Thyroid gland (tissue), 4 donors: Measurements from ENCODE around the gene RGPD8. TPM values are rescaled to one million over a fixed set of nuclear protein-coding genes. Genes with fewer than 3 reads are reported as not detected.

ENCODE experiments used
- DNase-seq, 2 donors: peaks; one replicate each; pipeline ENCODE4 v3.0.0-alpha.2; 2019
- H3K27ac ChIP-seq, 3 donors: fragments of 200-600 bp; sonication (generic); 1 replicate in 2 of 3; 2 replicates in 1 of 3; pipeline ENCODE4 v1.5.1; 2016 to 2019; ENCODE audit warnings: mild to moderate bottlenecking in 1 of 3, moderate library complexity in 1 of 3
- H3K27me3 ChIP-seq: fragments of 200-600 bp; sonication (generic); one replicate; pipeline ENCODE4 v1.5.1; 2019
- H3K36me3 ChIP-seq, 2 donors: fragments of 200-600 bp; sonication (generic); one replicate each; pipeline ENCODE4 v1.5.1; 2016 to 2019
- H3K4me1 ChIP-seq, 2 donors: fragments of 200-600 bp; sonication (generic); one replicate each; pipeline ENCODE4 v1.5.1; 2017 to 2019
- H3K4me3 ChIP-seq, 3 donors: fragments of 200-600 bp; sonication (generic); replicated peaks in 1 of 3; 1 replicate in 2 of 3; 2 replicates in 1 of 3; pipeline ENCODE4 v1.5.1; 2016; ENCODE audit warnings: mild to moderate bottlenecking in 1 of 3
- H3K9me3 ChIP-seq: fragments of 200-600 bp; sonication (generic); one replicate; pipeline ENCODE4 v1.5.1; 2017
- CTCF ChIP-seq, 6 experiments: fragments of 200-600 bp in 3 of 6; fragments of 450-650 bp in 3 of 6; sonication (generic) in 3 of 6; IDR thresholded peaks; one replicate each; pipeline ENCODE4 v1.5.1; 2016 to 2019; ENCODE audit warnings: antibody characterized with exemption in 6 of 6, mild to moderate bottlenecking in 2 of 6, inconsistent platforms in 1 of 6, moderate library complexity in 1 of 6
- POLR2A ChIP-seq, 2 donors: fragments of 450-650 bp; IDR thresholded peaks; one replicate each; pipeline ENCODE4 v1.6.1; 2017; ENCODE audit warnings: antibody characterized with exemption in 2 of 2, mild to moderate bottlenecking in 2 of 2, moderate library complexity in 1 of 2
- whole genome bisulfite sequencing, 2 donors: methylation state at CpG; one replicate each; pipeline ENCODE4 v1.1.5; 2017; 5-methylcytosine and 5-hydroxymethylcytosine counted together
- intact Hi-C: fragments of 100-400 bp; cut with DNase I; formaldehyde crosslinking; loops from one replicate; pipeline ENCODE4 v1.15.1; 2023
- small RNA-seq: library from RNA; depleted of rRNA; stranded (forward); fragments of <200 nt; gene quantifications from one replicate; pipeline ENCODE3, GENCODE V24; 2016
- total RNA-seq, 4 donors: library from RNA; depleted of rRNA; stranded (reverse); fragments of >200 nt; gene quantifications; one replicate each; pipeline ENCODE4 v1.2.3, GENCODE V29; 2016

RGPD8 gene
- total RNA-seq, 4 donors from 2014 or later, result 32.2 to 55.5 (median 45.2) TPM

GRCh38 chr2:112339986-112340385, 93.5 kb downstream of the RGPD8 start:
- no peak for DNase-seq
- TF ChIP-seq POLR2A (IDR thresholded peaks at IDR 0.05), result no peak
- no peak for TF ChIP-seq CTCF (IDR thresholded peaks at IDR 0.05)
- WGBS, 2 donors, result 78 to 81% methylated on average over 2 of the region's 2 CpGs
- Histone ChIP-seq H3K4me1 (no peaks in the 10 kb centered on the region), H3K27ac (no peak overlapping the region), H3K27me3 (no peaks in the 10 kb centered on the region), H3K9me3 (no peaks in the 10 kb centered on the region), H3K4me3 (no peak overlapping the region), H3K36me3 (no peaks in the 10 kb centered on the region)
- intact Hi-C loops, result no loop called here

DNA sequence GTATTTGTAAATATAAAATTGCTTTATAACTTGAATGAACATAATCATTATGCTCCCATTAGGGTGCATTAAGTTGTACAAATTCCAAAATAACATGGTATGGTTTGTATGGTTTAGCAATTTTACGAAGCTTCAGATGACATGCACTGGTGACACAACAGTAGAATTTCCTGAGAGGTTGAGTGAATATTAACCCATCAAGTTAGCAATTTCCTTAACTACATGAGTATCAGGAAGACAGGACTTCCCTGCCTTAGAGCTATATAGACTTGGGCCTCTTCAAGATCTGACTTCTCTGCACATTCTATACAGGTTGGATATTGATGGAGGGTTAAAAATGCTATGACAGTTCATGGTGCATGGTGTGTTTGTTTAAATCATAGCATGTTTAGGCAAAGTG, 97.8 kb downstream of the RGPD8 start:
- Histone ChIP-seq H3K27ac (no peak overlapping the region), H3K27me3 (no peaks in the 10 kb centered on the region), H3K36me3 (peaks cover 0 to 11% of the 10 kb centered on the region in 2 donors), H3K4me1 (no peaks in the 10 kb centered on the region), H3K4me3 (no peak overlapping the region), H3K9me3 (no peaks in the 10 kb centered on the region)
- no peak for TF ChIP-seq POLR2A (IDR thresholded peaks at IDR 0.05)
- DNase-seq, result no peak
- intact Hi-C loops, result no loop called here
- 96 to 100% methylated on average over 1 of the region's 1 CpG for WGBS, 2 donors

GRCh38 chr2:112332123-112332696, 101.2 kb downstream of the RGPD8 start:
- WGBS, 2 donors, result 78 to 81% methylated on average over 5 of the region's 5 CpGs
- intact Hi-C loops, result no loop called here
- DNase-seq, result no peak
- no peak for TF ChIP-seq CTCF (IDR thresholded peaks at IDR 0.05)
- no peak for TF ChIP-seq POLR2A (IDR thresholded peaks at IDR 0.05)
- no peak overlapping the region for H3K27ac ChIP-seq
- H3K4me3 ChIP-seq, result no peak overlapping the region
- H3K27me3 ChIP-seq, result no peaks in the 10 kb centered on the region
- H3K9me3 ChIP-seq, result no peaks in the 10 kb centered on the region
- peaks cover 3 to 11% of the 10 kb centered on the region in 2 donors for H3K36me3 ChIP-seq
- H3K4me1 ChIP-seq, result no peaks in the 10 kb centered on the region

GRCh38 chr2:112322919-112323318, 110.5 kb downstream of the RGPD8 start:
- no peaks in the 10 kb centered on the region for H3K9me3 ChIP-seq
- TF ChIP-seq POLR2A (IDR thresholded peaks at IDR 0.05) (no peak), CTCF (IDR thresholded peaks at IDR 0.05) (no peak)
- 97 to 98% methylated on average over 3 of the region's 3 CpGs for WGBS, 2 donors
- no peaks in the 10 kb centered on the region for H3K4me1 ChIP-seq
- intact Hi-C loops, result no loop called here
- H3K27ac ChIP-seq, result no peak overlapping the region
- H3K27me3 ChIP-seq, result no peaks in the 10 kb centered on the region
- no peak for DNase-seq
- H3K4me3 ChIP-seq, result no peak overlapping the region
- H3K36me3 ChIP-seq, result peaks cover 14 to 17% of the 10 kb centered on the region in 2 donors

DNA sequence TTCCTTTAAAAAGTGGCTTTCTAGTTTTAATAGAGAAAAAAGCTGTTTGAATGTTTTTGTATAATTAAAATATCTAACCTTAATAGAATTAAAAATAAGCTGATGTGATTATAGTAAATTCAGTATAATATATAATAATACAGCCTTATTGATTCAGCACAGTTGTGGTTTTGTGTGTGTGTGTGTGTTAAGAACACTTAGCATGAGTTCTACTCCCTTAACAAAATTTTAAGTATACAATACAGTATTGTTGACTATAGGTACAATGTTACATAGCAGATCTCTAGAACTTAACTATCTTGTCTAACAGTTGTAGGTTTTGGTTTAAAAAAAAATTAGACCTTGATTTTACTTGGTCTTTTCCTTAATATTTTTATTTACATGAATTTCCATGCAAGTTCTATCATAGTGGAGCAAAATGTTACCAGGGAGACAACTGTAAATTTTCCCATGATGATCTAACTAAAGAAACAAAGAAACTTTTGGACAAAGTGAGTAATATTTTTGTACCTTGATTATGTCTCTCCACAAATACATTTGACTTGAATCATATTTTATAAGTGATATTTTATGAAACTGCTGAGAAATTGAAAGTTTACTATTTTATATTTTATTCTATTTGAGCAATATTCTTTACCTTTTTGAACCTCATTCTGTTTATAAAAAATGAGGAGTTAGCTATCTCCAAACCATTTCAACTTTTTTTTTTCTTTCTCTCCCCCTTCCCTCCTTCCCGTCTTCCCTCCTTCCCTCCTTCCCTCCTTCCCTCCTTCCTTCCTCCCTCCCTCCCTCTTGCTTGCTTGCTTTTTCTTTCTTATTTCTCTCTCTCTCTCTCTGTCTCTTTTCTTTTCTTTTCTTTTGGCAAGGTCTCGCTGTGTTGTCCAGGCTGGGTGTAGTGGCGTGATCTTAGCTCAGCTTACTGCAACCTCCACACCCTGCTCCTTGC, 111.8 kb downstream of the RGPD8 start:
- no peak for DNase-seq
- no peaks in the 10 kb centered on the region for H3K4me1 ChIP-seq
- H3K4me3 ChIP-seq, result no peak overlapping the region
- intact Hi-C loops, result no loop called here
- TF ChIP-seq CTCF (IDR thresholded peaks at IDR 0.05) (no peak), POLR2A (IDR thresholded peaks at IDR 0.05) (no peak)
- WGBS, 2 donors, result 92 to 97% methylated on average over 3 of the region's 3 CpGs
- no peak overlapping the region for H3K27ac ChIP-seq
- no peaks in the 10 kb centered on the region for H3K27me3 ChIP-seq
- no peaks in the 10 kb centered on the region for H3K9me3 ChIP-seq
- H3K36me3 ChIP-seq, result peaks cover 11 to 14% of the 10 kb centered on the region in 2 donors

Small RNA genes lying within 50 kb of the gene (small RNA-seq; reads per million reads assigned to genes)
- not detected for gene AC115115.1

Other genes starting within 250 kb of the RGPD8 start
- gene ZC3H8, start 178.6 kb downstream of the RGPD8 start, total RNA-seq, result 10 to 100 TPM; 26.9 to 68.1 (median 43.1) TPM
- gene ZC3H6, start 158.0 kb downstream of the RGPD8 start, total RNA-seq, result 10 to 100 TPM; 17.4 to 20.1 (median 19.0) TPM
- gene TTL, start 48.5 kb upstream of the RGPD8 start, total RNA-seq, result 10 to 100 TPM; 12.0 to 22.2 (median 19.0) TPM
- gene POLR1B, start 108.8 kb upstream of the RGPD8 start, total RNA-seq, result 10 to 100 TPM; 18.5 to 27.4 (median 23.2) TPM
- gene CHCHD5, start 151.0 kb upstream of the RGPD8 start, total RNA-seq, result 10 to 100 TPM; 14.6 to 70.6 (median 29.1) TPM
- 10 to 100 TPM; 15.6 to 40.3 (median 23.9) TPM for gene SLC20A1, start 212.3 kb upstream of the RGPD8 start, total RNA-seq